Sigmoid colon (tissue), 7 donors: ENCODE results near the gene S1PR4. TPM values are rescaled to one million over a fixed set of nuclear protein-coding genes. Genes with fewer than 3 reads are reported as not detected.

ENCODE experiments used
- DNase-seq: peaks from one replicate; pipeline ENCODE4 v3.0.0-alpha.2; 2019
- H3K27ac ChIP-seq, 4 donors: fragments of 200-600 bp; sonication (generic); one replicate each; pipeline ENCODE4 v1.5.1; 2016 to 2019; ENCODE audit warnings: mild to moderate bottlenecking in 1 of 4
- H3K27me3 ChIP-seq, 3 donors: fragments of 200-600 bp; sonication (generic); one replicate each; pipeline ENCODE4 v1.5.1; 2019; ENCODE audit warnings: mild to moderate bottlenecking in 1 of 3
- H3K36me3 ChIP-seq, 4 donors: fragments of 200-600 bp; sonication (generic); one replicate each; pipeline ENCODE4 v1.5.1; 2016 to 2019
- H3K4me1 ChIP-seq, 4 donors: fragments of 200-600 bp; sonication (generic); one replicate each; pipeline ENCODE4 v1.5.1; 2017 to 2019
- H3K4me3 ChIP-seq, 4 donors: fragments of 200-600 bp; sonication (generic); one replicate each; pipeline ENCODE4 v1.5.1; 2017 to 2019; ENCODE audit warnings: mild to moderate bottlenecking in 2 of 4, moderate library complexity in 1 of 4
- H3K9me3 ChIP-seq, 4 donors: fragments of 200-600 bp in 3 of 4; sonication (generic) in 3 of 4; one replicate each; pipeline versions ENCODE4 v1.5.1 to v1.6.1; 2013 to 2019
- EP300 ChIP-seq, 4 donors: sonication (generic); formaldehyde crosslinking; IDR thresholded peaks; one replicate each; pipeline ENCODE4 v1.6.1; 2017; ENCODE audit warnings: antibody characterized with exemption in 4 of 4
- POLR2A ChIP-seq, 2 donors: fragments of 450-650 bp; IDR thresholded peaks; one replicate each; pipeline ENCODE4 v1.6.1; 2016; ENCODE audit warnings: antibody characterized with exemption in 2 of 2, mild to moderate bottlenecking in 2 of 2, moderate library complexity in 2 of 2
- POLR2AphosphoS5 ChIP-seq, 4 donors: sonication (generic); formaldehyde crosslinking; IDR thresholded peaks; one replicate each; pipeline ENCODE4 v1.6.1; 2017; ENCODE audit warnings: antibody characterized with exemption in 4 of 4
- WGBS, 2 donors: extraction: QIAGEN DNeasy Blood & Tissue Kit; methylation state at CpG; one replicate each; pipeline ENCODE4 v1.1.7; 2013; 5-methylcytosine and 5-hydroxymethylcytosine counted together
- intact Hi-C: fragments of 100-400 bp; cut with DNase I; formaldehyde crosslinking; loops from one replicate; pipeline ENCODE4 v1.15.1; 2023
- polyA plus RNA-seq, 3 donors: library from polyadenylated mRNA; stranded (reverse); fragments of 200-250 nt; gene quantifications; one replicate each; pipeline ENCODE4 v1.2.3, GENCODE V29; 2013
- total RNA-seq, 4 donors: library from RNA; depleted of rRNA; stranded (reverse); fragments of >200 nt; gene quantifications; one replicate each; pipeline ENCODE4 v1.1.0, GENCODE V29; 2016
- TF ChIP-seq, protein P1 (sequence below), 4 experiments: fragments of 450-650 bp in 3 of 4; fragments of 200-600 bp in 1 of 4; IDR thresholded peaks; one replicate each; pipeline ENCODE4 v1.5.1; 2016 to 2019; ENCODE audit warnings: antibody characterized with exemption in 4 of 4, mild to moderate bottlenecking in 3 of 4, moderate library complexity in 2 of 4
- donor health status: healthy with polysubstance abuse.
- donor health status: Bipolar disorder and iron deficiency.
- donor health status: healthy.

S1PR4 gene
- total and polyA plus RNA-seq, 7 donors, result 0.33 to 24.4 (median 0.60) TPM; not detected in 2

DNA sequence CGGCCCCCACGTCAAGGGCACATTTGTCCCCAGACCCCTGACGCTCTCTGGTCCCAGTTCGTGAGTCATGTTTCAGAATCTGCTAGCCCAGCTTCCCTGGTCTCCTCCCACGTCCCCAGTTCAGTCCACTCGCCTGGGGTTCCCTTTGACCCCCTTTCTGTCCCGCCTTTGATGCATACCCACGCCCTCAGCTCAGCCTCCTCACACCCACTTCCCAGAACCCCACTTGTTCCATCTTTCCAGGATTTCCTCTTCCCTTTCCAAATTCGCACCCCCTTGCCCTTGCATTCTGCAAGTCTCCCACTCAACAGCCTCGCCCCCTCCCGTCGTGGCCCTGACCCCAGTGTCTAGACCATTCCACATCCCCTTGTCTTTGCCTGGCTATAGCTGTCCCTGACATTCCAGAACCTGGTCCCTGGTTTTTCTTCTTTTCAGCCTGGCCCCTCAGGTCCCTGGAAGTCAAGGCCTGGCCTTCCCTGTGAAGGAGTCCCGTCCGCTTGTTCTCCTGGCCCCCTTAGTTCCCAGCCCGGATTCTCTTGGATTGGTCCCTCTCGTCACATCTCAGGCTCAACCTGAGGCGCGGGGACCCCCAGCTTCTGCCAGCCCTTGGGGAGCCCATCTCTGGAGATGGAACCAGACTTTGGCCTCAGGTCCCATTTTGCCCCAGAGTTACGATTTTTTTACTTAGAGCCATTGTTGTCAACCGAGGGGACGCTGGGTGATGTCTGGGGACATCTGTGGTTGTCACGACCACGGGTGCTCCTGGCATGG, 8.5 kb downstream of the S1PR4 start:
- no peaks in the 10 kb centered on the region for H3K9me3 ChIP-seq
- TF ChIP-seq EP300 (IDR thresholded peaks at IDR 0.05) (no peak), POLR2AphosphoS5 (IDR thresholded peaks at IDR 0.05) (no peak), POLR2A (IDR thresholded peaks at IDR 0.05) (no peak)
- TF ChIP-seq, protein P1, sequence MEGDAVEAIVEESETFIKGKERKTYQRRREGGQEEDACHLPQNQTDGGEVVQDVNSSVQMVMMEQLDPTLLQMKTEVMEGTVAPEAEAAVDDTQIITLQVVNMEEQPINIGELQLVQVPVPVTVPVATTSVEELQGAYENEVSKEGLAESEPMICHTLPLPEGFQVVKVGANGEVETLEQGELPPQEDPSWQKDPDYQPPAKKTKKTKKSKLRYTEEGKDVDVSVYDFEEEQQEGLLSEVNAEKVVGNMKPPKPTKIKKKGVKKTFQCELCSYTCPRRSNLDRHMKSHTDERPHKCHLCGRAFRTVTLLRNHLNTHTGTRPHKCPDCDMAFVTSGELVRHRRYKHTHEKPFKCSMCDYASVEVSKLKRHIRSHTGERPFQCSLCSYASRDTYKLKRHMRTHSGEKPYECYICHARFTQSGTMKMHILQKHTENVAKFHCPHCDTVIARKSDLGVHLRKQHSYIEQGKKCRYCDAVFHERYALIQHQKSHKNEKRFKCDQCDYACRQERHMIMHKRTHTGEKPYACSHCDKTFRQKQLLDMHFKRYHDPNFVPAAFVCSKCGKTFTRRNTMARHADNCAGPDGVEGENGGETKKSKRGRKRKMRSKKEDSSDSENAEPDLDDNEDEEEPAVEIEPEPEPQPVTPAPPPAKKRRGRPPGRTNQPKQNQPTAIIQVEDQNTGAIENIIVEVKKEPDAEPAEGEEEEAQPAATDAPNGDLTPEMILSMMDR (IDR thresholded peaks at IDR 0.05), result no peak
- no peak for DNase-seq
- peaks cover 0 to 34% (median 25%) of the 10 kb centered on the region in 4 donors for H3K4me1 ChIP-seq
- H3K4me3 ChIP-seq, result peak overlapping the region; percentile 81 to 99 (median 97)
- WGBS, 2 donors, result 37 to 70% methylated on average over 23 of the region's 23 CpGs
- no peak overlapping the region for H3K27ac ChIP-seq
- intact Hi-C loops, result no loop called here
- no peaks in the 10 kb centered on the region for H3K27me3 ChIP-seq
- H3K36me3 ChIP-seq, result no peaks in the 10 kb centered on the region

DNA sequence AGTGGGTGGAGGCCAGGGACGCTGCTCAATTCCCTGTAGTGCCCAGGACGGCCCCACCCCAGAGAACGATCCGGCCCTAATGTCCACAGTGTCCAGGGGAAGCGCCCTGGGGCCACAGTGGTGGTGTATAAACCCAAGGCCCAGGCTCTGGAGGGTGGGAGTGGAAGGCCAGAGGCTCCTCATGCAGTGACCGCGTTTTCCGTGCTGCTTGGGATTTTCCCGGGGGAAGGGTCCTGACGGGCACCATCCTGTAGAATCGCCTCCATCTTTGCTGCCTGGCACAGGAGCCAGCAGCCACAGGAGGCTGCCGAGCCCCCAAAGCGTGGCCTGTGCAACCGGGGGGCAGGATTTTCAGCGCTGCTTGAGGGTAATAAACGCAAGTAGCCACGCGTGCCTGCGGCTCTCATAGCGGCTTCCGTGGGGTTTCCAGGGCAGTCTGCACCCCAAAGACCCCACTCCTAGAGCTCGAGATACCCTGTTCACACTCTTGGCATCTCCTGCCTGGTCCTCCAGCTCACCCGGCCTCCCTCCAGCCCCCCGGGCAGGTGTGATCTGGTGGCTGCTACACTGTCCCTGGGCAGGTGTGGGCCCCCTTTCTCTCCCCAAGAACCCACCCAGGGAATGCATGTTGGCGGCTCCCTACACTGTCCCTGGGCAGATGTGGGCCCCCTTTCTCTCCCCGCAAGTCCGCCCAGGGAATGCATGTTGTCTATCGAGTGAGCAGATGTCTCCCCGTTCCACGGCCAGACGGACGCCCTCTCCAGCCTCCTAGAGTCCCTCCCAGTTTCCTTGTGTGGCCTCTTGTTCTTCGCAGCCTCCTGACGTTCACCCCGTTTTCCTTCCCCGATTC, 9.3 kb downstream of the S1PR4 start:
- Histone ChIP-seq H3K9me3 (no peaks in the 10 kb centered on the region), H3K27me3 (no peaks in the 10 kb centered on the region), H3K4me3 (no peak overlapping the region), H3K27ac (no peak overlapping the region), H3K4me1 (peaks cover 0 to 34% (median 25%) of the 10 kb centered on the region in 4 donors), H3K36me3 (peaks cover 0 to 4% (median 0%) of the 10 kb centered on the region in 4 donors)
- DNase-seq, result no peak
- TF ChIP-seq, protein P1 (IDR thresholded peaks at IDR 0.05), result no peak
- TF ChIP-seq POLR2A (IDR thresholded peaks at IDR 0.05) (no peak), POLR2AphosphoS5 (IDR thresholded peaks at IDR 0.05) (no peak), EP300 (IDR thresholded peaks at IDR 0.05) (no peak)
- WGBS, 2 donors, result 62 to 87% methylated on average over 36 of the region's 36 CpGs
- intact Hi-C loops, result no loop called here

DNA sequence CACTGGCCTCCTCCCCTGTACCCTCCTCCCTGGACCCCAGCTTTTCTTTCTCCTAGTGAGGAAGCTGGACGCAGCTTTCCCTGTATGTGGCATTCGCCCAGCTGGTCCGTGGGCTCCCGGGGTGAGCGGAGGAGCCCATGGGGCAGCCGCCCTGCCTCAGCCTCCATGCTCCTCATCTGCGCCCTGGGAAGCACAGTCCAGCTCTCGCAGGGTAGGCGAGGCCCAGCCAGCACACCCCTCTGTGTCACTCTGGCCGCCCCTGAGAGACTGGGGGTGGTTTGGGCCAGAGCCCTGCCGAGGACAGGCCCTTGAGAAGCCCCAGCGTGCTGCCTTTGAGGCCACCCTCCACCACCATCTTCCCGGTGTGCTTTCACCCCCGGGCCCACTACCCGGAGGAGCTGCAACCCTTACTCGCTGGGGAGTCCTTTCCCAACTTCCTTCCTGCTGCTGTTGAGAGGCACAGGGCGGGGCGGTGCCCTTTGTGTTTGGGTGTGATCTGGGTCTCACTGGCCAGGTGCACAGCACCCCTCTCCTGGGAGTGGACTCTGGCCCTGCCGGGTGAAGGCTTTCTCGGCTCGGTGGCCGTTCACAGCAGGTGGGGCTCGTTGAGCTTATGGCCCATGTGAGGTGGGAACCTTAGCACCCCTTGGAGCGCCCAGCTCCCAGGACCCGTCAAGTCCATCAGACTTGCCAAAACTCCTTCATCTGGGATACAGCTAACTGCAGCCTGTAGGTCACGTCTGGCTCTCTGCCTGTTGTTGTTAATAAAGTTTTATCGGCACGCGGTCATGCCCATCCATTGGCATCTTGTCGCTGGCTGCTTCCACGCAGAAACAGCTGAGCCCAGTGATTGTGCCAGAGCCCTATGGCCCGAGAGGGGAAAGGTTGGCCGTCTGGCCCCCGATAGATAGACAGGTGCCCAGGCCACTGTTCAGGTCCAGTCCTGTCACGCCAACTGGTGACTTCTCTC, 10.3 kb downstream of the S1PR4 start:
- whole genome bisulfite sequencing, 2 donors, result 31 to 66% methylated on average over 35 of the region's 35 CpGs
- TF ChIP-seq EP300 (IDR thresholded peaks at IDR 0.05) (no peak), POLR2A (IDR thresholded peaks at IDR 0.05) (peak in 1 of 2 donors; percentile 33), POLR2AphosphoS5 (IDR thresholded peaks at IDR 0.05) (no peak)
- TF ChIP-seq, protein P1 (IDR thresholded peaks at IDR 0.05), result no peak
- no peaks in the 10 kb centered on the region for H3K9me3 ChIP-seq
- no peaks in the 10 kb centered on the region for H3K27me3 ChIP-seq
- intact Hi-C loops, result no loop called here
- H3K27ac ChIP-seq, result no peak overlapping the region
- DNase-seq, result no peak
- H3K36me3 ChIP-seq, result peaks cover 0 to 14% (median 3%) of the 10 kb centered on the region in 4 donors
- H3K4me1 ChIP-seq, result peaks cover 0 to 34% (median 25%) of the 10 kb centered on the region in 4 donors
- no peak overlapping the region for H3K4me3 ChIP-seq

- no peak for DNase-seq
- no peak overlapping the region for H3K4me3 ChIP-seq
- WGBS, 2 donors, result 64 to 88% methylated on average over 28 of the region's 28 CpGs
- peaks cover 0 to 31% (median 24%) of the 10 kb centered on the region in 4 donors for H3K4me1 ChIP-seq
- intact Hi-C loops, result no loop called here
- H3K27ac ChIP-seq, result no peak overlapping the region
- H3K9me3 ChIP-seq, result no peaks in the 10 kb centered on the region
- TF ChIP-seq, protein P1 (IDR thresholded peaks at IDR 0.05), result no peak
- TF ChIP-seq POLR2A (IDR thresholded peaks at IDR 0.05) (no peak), EP300 (IDR thresholded peaks at IDR 0.05) (no peak), POLR2AphosphoS5 (IDR thresholded peaks at IDR 0.05) (no peak)
- peaks cover 0 to 18% (median 3%) of the 10 kb centered on the region in 4 donors for H3K36me3 ChIP-seq
- H3K27me3 ChIP-seq, result no peaks in the 10 kb centered on the region
These were observed 11.3 kb downstream of the S1PR4 start for GRCh38 chr19:3189702-3190469.
